Mesodermal cell (in vitro differentiated cells): ENCODE measurements around the gene KRT25. TPM values are rescaled to one million over a fixed set of nuclear protein-coding genes. Genes with fewer than 3 reads are reported as not detected.

Experiments
- H3K27ac ChIP-seq: 2 replicates; pipeline ENCODE4 v1.7.0; 2013; ENCODE audit warnings: mild to moderate bottlenecking, low read depth, low read length, moderate library complexity; ENCODE audit not compliant: severe bottlenecking
- H3K36me3 ChIP-seq: 2 replicates; pipeline ENCODE4 v1.7.1; 2013; ENCODE audit warnings: mild to moderate bottlenecking, low read length, moderate library complexity; ENCODE audit not compliant: control insufficient read depth, insufficient read depth
- H3K4me1 ChIP-seq: one replicate; pipeline ENCODE4 v1.7.1; 2013; ENCODE audit warnings: mild to moderate bottlenecking, low read length; ENCODE audit not compliant: insufficient read depth, control insufficient read depth, poor library complexity, severe bottlenecking
- H3K4me3 ChIP-seq: 2 replicates; pipeline ENCODE4 v1.7.0; 2013; ENCODE audit warnings: low read length, control low read depth, mild to moderate bottlenecking; ENCODE audit not compliant: insufficient read depth, poor library complexity, severe bottlenecking; ENCODE audit errors: extremely low read depth
- H3K9me3 ChIP-seq: 2 replicates; pipeline ENCODE4 v1.7.1; 2013; ENCODE audit warnings: mild to moderate bottlenecking, low read length, moderate library complexity; ENCODE audit not compliant: control insufficient read depth
- WGBS, 2 experiments: methylation state at CpG; one replicate each; pipeline ENCODE4 v1.1.5; 2013; ENCODE audit warnings: missing lambda C conversion rate in 2 of 2; ENCODE audit not compliant: insufficient coverage in 2 of 2; 5-methylcytosine and 5-hydroxymethylcytosine counted together
- polyA plus RNA-seq, 2 experiments: library from polyadenylated mRNA; stranded (reverse); fragments of 50-300 nt; gene quantifications; one replicate each; pipeline ENCODE4 v1.2.3, GENCODE V29; 2013

The KRT25 gene
- polyA plus RNA-seq (2013, experiment 1 of 2), result not detected
- not detected for polyA plus RNA-seq (2013, experiment 2 of 2)

GRCh38 chr17:40755231-40755630 is at the start of gene KRT25:
Gene KRT25 (minus strand): TSS chr17:40755331. CDS start chr17:40755271, 60 bp downstream.
- peaks cover 4% of the 10 kb centered on the region for H3K9me3 ChIP-seq
- no peaks in the 10 kb centered on the region for H3K36me3 ChIP-seq
- H3K4me1 ChIP-seq, result no peaks in the 10 kb centered on the region
- 90 to 100% methylated on average over 3 of the region's 4 CpGs for WGBS, 2 experiments
- no peak within 1 kb of the TSS for H3K4me3 ChIP-seq
- no peak within 1 kb of the TSS for H3K27ac ChIP-seq

GRCh38 chr17:40803617-40804082 is 48.5 kb upstream of the KRT25 start:
- no peaks in the 10 kb centered on the region for H3K36me3 ChIP-seq
- WGBS, 2 experiments, result 21 to 22% methylated on average over 6 to 8 of the region's 13 CpGs

GRCh38 chr17:40801157-40801556 is 46.0 kb upstream of the KRT25 start:
- Histone ChIP-seq H3K4me1 (no peaks in the 10 kb centered on the region), H3K27ac (no peak overlapping the region), H3K4me3 (no peak overlapping the region), H3K9me3 (no peaks in the 10 kb centered on the region), H3K36me3 (no peaks in the 10 kb centered on the region)
- WGBS, 2 experiments, result 78% methylated on average over 2 of the region's 2 CpGs

More at GRCh38 chr17:40803617-40804082, 48.5 kb upstream of the KRT25 start:
- Histone ChIP-seq H3K27ac (no peak overlapping the region), H3K4me1 (no peaks in the 10 kb centered on the region), H3K4me3 (no peak overlapping the region), H3K9me3 (no peaks in the 10 kb centered on the region)

- H3K4me3 ChIP-seq, result no peak overlapping the region
- 81 to 92% methylated on average over 1 of the region's 1 CpG for WGBS, 2 experiments
- H3K36me3 ChIP-seq, result no peaks in the 10 kb centered on the region
- H3K9me3 ChIP-seq, result no peaks in the 10 kb centered on the region
- no peak overlapping the region for H3K27ac ChIP-seq
- no peaks in the 10 kb centered on the region for H3K4me1 ChIP-seq
Measured at GRCh38 chr17:40800381-40800780, 45.2 kb upstream of the KRT25 start.

- no peaks in the 10 kb centered on the region for H3K9me3 ChIP-seq
- H3K36me3 ChIP-seq, result no peaks in the 10 kb centered on the region
- H3K4me3 ChIP-seq, result no peak within 1 kb of the TSS
- H3K27ac ChIP-seq, result no peak within 1 kb of the TSS
- no CpG with 5 or more reads among the region's 3 CpGs for WGBS, 2 experiments
- H3K4me1 ChIP-seq, result no peaks in the 10 kb centered on the region
Measured at GRCh38 chr17:40799859-40800258, 44.7 kb upstream of the KRT25 start, which contains the start of gene KRT28. Gene KRT28 (minus strand): TSS chr17:40799959. CDS start chr17:40799893, 66 bp downstream.

- Histone ChIP-seq H3K27ac (no peak overlapping the region), H3K9me3 (no peaks in the 10 kb centered on the region), H3K4me1 (no peaks in the 10 kb centered on the region), H3K4me3 (no peak overlapping the region), H3K36me3 (no peaks in the 10 kb centered on the region)
- WGBS, 2 experiments, result 89 to 94% methylated on average over 21 to 24 of the region's 27 CpGs
Measured at GRCh38 chr17:40796846-40797245, 41.7 kb upstream of the KRT25 start.

GRCh38 chr17:40795019-40795667 is 40.0 kb upstream of the KRT25 start:
- no peaks in the 10 kb centered on the region for H3K9me3 ChIP-seq
- H3K36me3 ChIP-seq, result no peaks in the 10 kb centered on the region
- no peak overlapping the region for H3K27ac ChIP-seq
- no peak overlapping the region for H3K4me3 ChIP-seq
- WGBS, 2 experiments, result 79 to 90% methylated on average over 6 to 7 of the region's 10 CpGs
- no peaks in the 10 kb centered on the region for H3K4me1 ChIP-seq

- no peaks in the 10 kb centered on the region for H3K9me3 ChIP-seq
- no peaks in the 10 kb centered on the region for H3K4me1 ChIP-seq
- 100% methylated on average over 1 of the region's 2 CpGs; no CpG with 5 or more reads in 1 of the 2 experiments for WGBS, 2 experiments
- H3K4me3 ChIP-seq, result no peak overlapping the region
- H3K36me3 ChIP-seq, result no peaks in the 10 kb centered on the region
- H3K27ac ChIP-seq, result no peak overlapping the region
Measured at GRCh38 chr17:40794466-40794865, 39.3 kb upstream of the KRT25 start.

- Histone ChIP-seq H3K4me1 (no peaks in the 10 kb centered on the region), H3K36me3 (no peaks in the 10 kb centered on the region), H3K27ac (no peak overlapping the region), H3K9me3 (no peaks in the 10 kb centered on the region), H3K4me3 (no peak overlapping the region)
- 75 to 86% methylated on average over 9 to 10 of the region's 10 CpGs for WGBS, 2 experiments
Measured at GRCh38 chr17:40793832-40794231, 38.7 kb upstream of the KRT25 start.

GRCh38 chr17:40791787-40792436 is 36.8 kb upstream of the KRT25 start:
- no peaks in the 10 kb centered on the region for H3K4me1 ChIP-seq
- H3K27ac ChIP-seq, result no peak overlapping the region
- WGBS, 2 experiments, result 7 to 47% methylated on average over 3 of the region's 6 CpGs
- H3K9me3 ChIP-seq, result no peaks in the 10 kb centered on the region
- no peak overlapping the region for H3K4me3 ChIP-seq
- no peaks in the 10 kb centered on the region for H3K36me3 ChIP-seq

GRCh38 chr17:40791111-40791510 is 36.0 kb upstream of the KRT25 start:
- no peak overlapping the region for H3K27ac ChIP-seq
- 94 to 100% methylated on average over 1 of the region's 1 CpG for WGBS, 2 experiments
- no peaks in the 10 kb centered on the region for H3K36me3 ChIP-seq
- no peak overlapping the region for H3K4me3 ChIP-seq
- no peaks in the 10 kb centered on the region for H3K4me1 ChIP-seq
- no peaks in the 10 kb centered on the region for H3K9me3 ChIP-seq
